SK-N-SH (cell line): ENCODE results near the gene VWA5B2. TPM values are rescaled to one million over a fixed set of nuclear protein-coding genes. Genes with fewer than 3 reads are reported as not detected.

Experiments used
- CTCF ChIA-PET: fragments of 300-600, 350-600 bp; formaldehyde crosslinking; extraction: SDS; loops from one replicate; lab custom pipeline; 2021; lab: Yijun Ruan, JAX
- POLR2A ChIA-PET: fragments of 350-600 bp; sonication (Branson Sonifier 250); formaldehyde crosslinking; extraction: SDS; loops from one replicate; lab custom pipeline; 2020; ENCODE audit warnings: antibody characterized with exemption, inconsistent platforms; lab: Yijun Ruan, JAX
- DNase-seq: peaks from one replicate; pipeline ENCODE4 v3.0.0; 2012
- H2AFZ ChIP-seq: fragments of 200-600 bp; sonication (generic); 2 replicates; pipeline ENCODE4 v1.8.1; 2016; ENCODE audit warnings: antibody characterized with exemption, mild to moderate bottlenecking, low read depth
- H3F3A ChIP-seq: fragments of 200-600 bp; sonication (generic); replicated peaks from 2 replicates; pipeline ENCODE3; 2016; ENCODE audit warnings: antibody characterized with exemption, mild to moderate bottlenecking; ENCODE audit not compliant: insufficient read depth
- H3K27ac ChIP-seq, 2 experiments: fragments of 200-500 bp in 1 of 2; fragments of 200-600 bp in 1 of 2; sonication (Bioruptor generic) in 1 of 2; sonication (generic), shearing (Covaris generic) in 1 of 2; 2 replicates each; pipeline versions ENCODE4 v1.5.1 to v1.6.1; 2014 to 2016; ENCODE audit warnings: low read depth in 2 of 2, inconsistent platforms in 1 of 2, low read length in 1 of 2, mild to moderate bottlenecking in 1 of 2, mixed read lengths in 1 of 2
- H3K27me3 ChIP-seq: fragments of 200-600 bp; sonication (generic), shearing (Covaris generic); 2 replicates; pipeline ENCODE4 v1.6.1; 2016; ENCODE audit warnings: mixed run types; ENCODE audit not compliant: insufficient read depth
- H3K36me3 ChIP-seq, 2 experiments: fragments of 200-500 bp in 1 of 2; fragments of 200-600 bp in 1 of 2; sonication (Bioruptor generic) in 1 of 2; sonication (generic) in 1 of 2; replicated peaks in 1 of 2; 2 replicates each; pipeline versions ENCODE3 to v1.5.1; 2014 to 2016; ENCODE audit warnings: low read length in 1 of 2, mild to moderate bottlenecking in 1 of 2; ENCODE audit not compliant: insufficient read depth in 2 of 2, control insufficient read depth in 1 of 2
- H3K4me1 ChIP-seq, 2 experiments: fragments of 200-500 bp in 1 of 2; fragments of 200-600 bp in 1 of 2; sonication (Bioruptor generic) in 1 of 2; sonication (generic), shearing (Covaris generic) in 1 of 2; 2 replicates each; pipeline versions ENCODE4 v1.5.1 to v1.6.1; 2014 to 2016; ENCODE audit warnings: low read depth in 1 of 2, low read length in 1 of 2, mixed run types in 1 of 2; ENCODE audit not compliant: insufficient read depth in 2 of 2, control insufficient read depth in 1 of 2
- H3K4me2 ChIP-seq: fragments of 200-600 bp; sonication (generic), shearing (Covaris generic); 2 replicates; pipeline ENCODE4 v1.6.1; 2017; ENCODE audit warnings: mixed run types
- H3K4me3 ChIP-seq, 2 experiments: fragments of 200-500 bp in 1 of 2; fragments of 200-600 bp in 1 of 2; sonication (Bioruptor generic) in 1 of 2; sonication (generic), shearing (Covaris generic) in 1 of 2; 2 replicates each; pipeline versions ENCODE4 v1.5.1 to v1.8.1; 2014 to 2016; ENCODE audit warnings: low read depth in 2 of 2, inconsistent platforms in 1 of 2, low read length in 1 of 2, mild to moderate bottlenecking in 1 of 2, mixed read lengths in 1 of 2, moderate library complexity in 1 of 2
- H3K79me2 ChIP-seq: fragments of 200-600 bp; sonication (generic); 2 replicates; pipeline ENCODE4 v1.8.1; 2017; ENCODE audit warnings: mild to moderate bottlenecking; ENCODE audit not compliant: insufficient read depth
- H3K9ac ChIP-seq: fragments of 200-600 bp; sonication (generic); 2 replicates; pipeline ENCODE4 v1.6.1; 2017; ENCODE audit warnings: mixed run types
- H3K9me2 ChIP-seq: fragments of 200-600 bp; sonication (generic); 2 replicates; pipeline ENCODE4 v1.6.1; 2017; ENCODE audit warnings: mixed run types
- H3K9me3 ChIP-seq: fragments of 200-600 bp; sonication (generic); 2 replicates; pipeline ENCODE4 v1.6.1; 2017; ENCODE audit warnings: mixed run types, mild to moderate bottlenecking, moderate library complexity
- H4K20me1 ChIP-seq: fragments of 200-600 bp; sonication (generic); 2 replicates; pipeline ENCODE4 v1.6.1; 2017; ENCODE audit warnings: mild to moderate bottlenecking, mixed run types; ENCODE audit not compliant: insufficient read depth
- CHD2 ChIP-seq: fragments of 150-350 bp; IDR thresholded peaks from 2 replicates; pipeline ENCODE4 v1.6.1; 2018; ENCODE audit warnings: low read length; ENCODE audit not compliant: partially characterized antibody
- ELF1 ChIP-seq: IDR thresholded peaks from 2 replicates; pipeline ENCODE4 v1.4.0; 2012
- FOSL2 ChIP-seq: IDR thresholded peaks from 2 replicates; pipeline ENCODE4 v1.4.0; 2012; ENCODE audit warnings: low read depth, mild to moderate bottlenecking, moderate library complexity, borderline replicate concordance
- FOXM1 ChIP-seq: IDR thresholded peaks from 2 replicates; pipeline ENCODE4 v1.4.0; 2012; ENCODE audit warnings: low read depth, mild to moderate bottlenecking
- GABPA ChIP-seq: IDR thresholded peaks from 2 replicates; pipeline ENCODE4 v1.4.0; 2012; ENCODE audit warnings: low read depth, mild to moderate bottlenecking
- GATA2 ChIP-seq: sonication (generic); formaldehyde crosslinking; IDR thresholded peaks from 2 replicates; pipeline ENCODE4 v1.5.0; 2020; ENCODE audit warnings: mild to moderate bottlenecking, missing genetic modification reagents
- MAX ChIP-seq: IDR thresholded peaks from 2 replicates; pipeline ENCODE4 v1.4.0; 2012; ENCODE audit warnings: low read depth
- MEF2A ChIP-seq: IDR thresholded peaks from 2 replicates; pipeline ENCODE4 v1.4.0; 2012; ENCODE audit warnings: low read depth, borderline replicate concordance
- NRF1 ChIP-seq: IDR thresholded peaks from 2 replicates; pipeline ENCODE4 v1.6.1; 2012; ENCODE audit warnings: low read depth, mild to moderate bottlenecking, low read length
- POLR2AphosphoS5 ChIP-seq: IDR thresholded peaks from 2 replicates; pipeline ENCODE4 v1.6.1; 2012; ENCODE audit warnings: low read depth, low read length
- RFX5 ChIP-seq: IDR thresholded peaks from 2 replicates; pipeline ENCODE4 v1.6.1; 2012; ENCODE audit warnings: mild to moderate bottlenecking, improper control_type of control experiment, low read length
- SMC3 ChIP-seq: IDR thresholded peaks from 2 replicates; pipeline ENCODE4 v1.6.1; 2012; ENCODE audit warnings: low read depth, low read length, improper control_type of control experiment
- TCF12 ChIP-seq: IDR thresholded peaks from 2 replicates; pipeline ENCODE4 v1.4.0; 2012
- USF1 ChIP-seq: IDR thresholded peaks from 2 replicates; pipeline ENCODE4 v1.4.0; 2012; ENCODE audit warnings: low read depth, borderline replicate concordance
- USF2 ChIP-seq: fragments of 150-350 bp; IDR thresholded peaks from 2 replicates; pipeline ENCODE4 v1.6.1; 2017; ENCODE audit warnings: antibody characterized with exemption, low read length, low read depth, borderline replicate concordance
- YY1 ChIP-seq: IDR thresholded peaks from 2 replicates; pipeline ENCODE4 v1.4.0; 2012; ENCODE audit warnings: low read depth, mild to moderate bottlenecking
- ZBTB33 ChIP-seq: IDR thresholded peaks from 2 replicates; pipeline ENCODE4 v1.4.0; 2012; ENCODE audit warnings: low read depth, borderline replicate concordance
- WGBS: methylation state at CpG from one replicate; pipeline ENCODE4 v1.1.6; 2017; ENCODE audit warnings: low lambda C conversion rate; 5-methylcytosine and 5-hydroxymethylcytosine counted together
- polyA plus RNA-seq, 3 experiments: library from polyadenylated mRNA; depleted of rRNA; stranded (reverse); fragments of >200 nt; gene quantifications; 2 replicates each; pipeline ENCODE4 v1.2.3, GENCODE V29; 2012

Gene VWA5B2
- polyA plus RNA-seq, 1 of the 3 experiments (the other 2 are of a cell fraction) = 0.08 TPM

GRCh38 chr3:184200825-184201224 lies 28.6 kb upstream of the VWA5B2 start:
- CTCF ChIA-PET = interaction anchor here (1.1 kb wide), 1 partner anchor 49 kb away, joined by 5 read pairs; the partner anchor contains the start of gene EEF1AKMT4
- H3K9me3 ChIP-seq = no peaks in the 10 kb centered on the region
- POLR2A ChIA-PET = interaction anchor here (1.0 kb wide), 1 partner anchor 14 kb away, joined by 3 read pairs; no protein-coding TSS in a partner anchor

GRCh38 chr3:184203526-184203925 lies 25.9 kb upstream of the VWA5B2 start:
- Histone ChIP-seq H3K79me2 (no peaks in the 10 kb centered on the region), H4K20me1 (no peaks in the 10 kb centered on the region), H3K4me1 (no peaks in the 10 kb centered on the region), H3K36me3 (no peaks in the 10 kb centered on the region), H2AFZ (no peak overlapping the region), H3K4me3 (no peak overlapping the region), H3F3A (no peaks in the 10 kb centered on the region), H3K27ac (no peak overlapping the region), H3K9ac (no peak overlapping the region), H3K9me2 (no peaks in the 10 kb centered on the region), H3K4me2 (no peak overlapping the region)
- no peak for DNase-seq
- ChIA-PET CTCF (interaction anchor here (0.9 to 2.3 kb wide), 2 partner anchors 24 to 27 kb away, joined by 3 to 6 read pairs; no protein-coding TSS in a partner anchor), POLR2A (no interaction called here)
- 77% methylated on average over 7 of the region's 8 CpGs for WGBS
- no peak for TF ChIP-seq SMC3
- TF ChIP-seq ELF1 = no peak
- TF ChIP-seq GABPA = no peak
- TF ChIP-seq USF2 = no peak
- no peak for TF ChIP-seq ZBTB33
- TF ChIP-seq USF1 = no peak
- TF ChIP-seq NRF1 = no peak
- no peak for TF ChIP-seq FOSL2
- no peak for TF ChIP-seq CHD2
- TF ChIP-seq POLR2AphosphoS5 = no peak
- no peak for TF ChIP-seq RFX5
- TF ChIP-seq TCF12 = no peak
- TF ChIP-seq GATA2 = no peak
- no peak for TF ChIP-seq YY1
- no peak for TF ChIP-seq MAX
- TF ChIP-seq FOXM1 = no peak
- TF ChIP-seq, all 33 proteins: peak for 0
- peaks cover 15% of the 10 kb centered on the region for H3K27me3 ChIP-seq
- no peaks in the 10 kb centered on the region for H3K9me3 ChIP-seq

More at GRCh38 chr3:184200825-184201224, 28.6 kb upstream of the VWA5B2 start:
- H2AFZ ChIP-seq = no peak overlapping the region
- no peak overlapping the region for H3K4me2 ChIP-seq
- H4K20me1 ChIP-seq = no peaks in the 10 kb centered on the region
- no peaks in the 10 kb centered on the region; the same call in 1 of the 2 replicates for H3K27me3 ChIP-seq
- no peaks in the 10 kb centered on the region for H3K9me2 ChIP-seq
- no peak for DNase-seq
- no peaks in the 10 kb centered on the region for H3K4me1 ChIP-seq
- TF ChIP-seq SMC3 (no peak), FOSL2 (no peak), CHD2 (no peak), NRF1 (no peak), ELF1 (no peak), MEF2A (no peak), RFX5 (no peak)
- H3K36me3 ChIP-seq = no peaks in the 10 kb centered on the region
- H3K4me3 ChIP-seq = no peak overlapping the region
- H3K9ac ChIP-seq = no peak overlapping the region
- no peaks in the 10 kb centered on the region for H3F3A ChIP-seq
- no peak overlapping the region for H3K27ac ChIP-seq
- no peaks in the 10 kb centered on the region for H3K79me2 ChIP-seq
